ENCODE data around the gene ATG9B.

- no peak for TF ChIP-seq CTCF (IDR thresholded peaks at IDR 0.05; ENCODE audit: poor library complexity)
- TF ChIP-seq EZH2 (IDR thresholded peaks at IDR 0.05; ENCODE audit: borderline replicate concordance), result no peak
Observed at GRCh38 chr7:151007469-151007898, 16.8 kb downstream of the ATG9B start.
